Stomach (tissue), 9 donors: ENCODE measurements around the gene RPUSD4. TPM values are rescaled to one million over a fixed set of nuclear protein-coding genes. Genes with fewer than 3 reads are reported as not detected.

ENCODE experiments used
- DNase-seq, 2 donors: peaks; one replicate each; pipeline versions ENCODE4 v3.0.0 to v3.0.0-alpha.2; 2013 to 2019
- H3K27ac ChIP-seq, 5 donors: fragments of 200-600 bp in 4 of 5; sonication (generic) in 4 of 5; one replicate each; pipeline ENCODE4 v1.5.1; 2013 to 2019; ENCODE audit warnings: mild to moderate bottlenecking in 1 of 5, moderate library complexity in 1 of 5
- H3K27me3 ChIP-seq, 3 donors: fragments of 200-600 bp; sonication (generic); one replicate each; pipeline ENCODE4 v1.5.1; 2017 to 2019; ENCODE audit warnings: mixed run types in 1 of 3
- H3K36me3 ChIP-seq, 4 donors: fragments of 200-600 bp; sonication (generic); 1 replicate in 3 of 4; 2 replicates in 1 of 4; pipeline ENCODE4 v1.5.1; 2016 to 2019
- H3K4me1 ChIP-seq, 4 donors: fragments of 200-600 bp; sonication (generic); one replicate each; pipeline ENCODE4 v1.5.1; 2016 to 2019
- H3K4me3 ChIP-seq, 4 donors: fragments of 200-600 bp; sonication (generic) in 3 of 4; one replicate each; pipeline ENCODE4 v1.5.1; 2016 to 2019; ENCODE audit warnings: mild to moderate bottlenecking in 1 of 4
- H3K9me3 ChIP-seq, 4 donors: fragments of 200-600 bp; sonication (generic); one replicate each; pipeline ENCODE4 v1.5.1; 2016 to 2019
- EP300 ChIP-seq: sonication (generic); formaldehyde crosslinking; IDR thresholded peaks from one replicate; pipeline ENCODE4 v1.6.1; 2017; ENCODE audit warnings: antibody characterized with exemption
- POLR2A ChIP-seq, 4 donors: fragments of 450-650 bp; IDR thresholded peaks; one replicate each; pipeline ENCODE4 v1.6.1; 2016; ENCODE audit warnings: antibody characterized with exemption in 4 of 4, control low read depth in 2 of 4, mild to moderate bottlenecking in 1 of 4, moderate library complexity in 1 of 4
- POLR2AphosphoS5 ChIP-seq, 3 donors: sonication (generic); formaldehyde crosslinking; IDR thresholded peaks; one replicate each; pipeline ENCODE4 v1.6.1; 2016; ENCODE audit warnings: antibody characterized with exemption in 3 of 3
- WGBS, 5 donors: extraction: QIAGEN DNeasy Blood & Tissue Kit in 3 of 5; methylation state at CpG; one replicate each; pipeline versions ENCODE4 v1.1.5 to v1.1.7; 2013 to 2018; 5-methylcytosine and 5-hydroxymethylcytosine counted together
- intact Hi-C: fragments of 100-400 bp; cut with DNase I; formaldehyde crosslinking; loops from one replicate; pipeline ENCODE4 v1.15.1; 2023; ENCODE audit warnings: low total_unique reads
- polyA plus RNA-seq, 3 donors: library from polyadenylated mRNA; stranded (reverse); fragments of 200-250 nt; gene quantifications; one replicate each; pipeline ENCODE4 v1.2.3, GENCODE V29; 2013
- total RNA-seq, 5 donors: library from RNA; depleted of rRNA; stranded (reverse); fragments of >200 nt; gene quantifications; one replicate each; pipeline versions ENCODE4 v1.1.0 to v1.2.3, GENCODE V29; 2014 to 2016
- TF ChIP-seq, protein P1 (sequence below), 7 experiments: fragments of 450-650 bp in 4 of 7; fragments of 200-600 bp in 3 of 7; sonication (generic) in 3 of 7; IDR thresholded peaks; one replicate each; pipeline ENCODE4 v1.5.1; 2016 to 2019; ENCODE audit warnings: antibody characterized with exemption in 7 of 7, control low read depth in 2 of 7, mild to moderate bottlenecking in 1 of 7
- donor health status: healthy with polysubstance abuse.
- donor health status: Bipolar disorder and iron deficiency.
- donor health status: healthy.

RPUSD4 gene
- total and polyA plus RNA-seq, 8 donors: 16.8 to 63.4 (median 25.2) TPM

DNA sequence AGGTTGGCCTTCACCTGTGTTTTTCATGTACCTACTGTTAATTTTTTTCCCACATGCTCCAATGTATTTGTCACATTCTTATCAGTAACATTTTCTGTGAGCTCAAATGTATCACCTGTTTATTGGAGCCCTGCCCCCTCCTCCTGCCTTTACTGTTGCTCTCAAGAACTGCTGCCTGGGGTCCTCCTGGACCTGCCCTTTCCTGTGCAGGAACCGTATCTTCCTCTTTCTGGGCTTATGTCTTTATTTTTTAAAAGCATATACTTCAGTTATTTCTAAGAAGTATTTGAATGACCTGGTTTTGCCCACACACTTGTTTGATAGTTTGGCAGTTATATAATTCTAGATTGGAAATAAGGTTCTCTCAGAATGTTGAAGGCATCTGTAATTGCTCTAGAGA, 6.0 kb upstream of the RPUSD4 start:
- Histone ChIP-seq H3K27me3 (no peaks in the 10 kb centered on the region), H3K4me3 (no peak overlapping the region), H3K36me3 (no peaks in the 10 kb centered on the region), H3K9me3 (no peaks in the 10 kb centered on the region), H3K4me1 (peaks cover 5 to 71% (median 51%) of the 10 kb centered on the region in 4 donors), H3K27ac (peak overlapping the region in 1 of 5 donors; percentile 23)
- no peak for TF ChIP-seq POLR2A (IDR thresholded peaks at IDR 0.05)
- TF ChIP-seq, protein P1, sequence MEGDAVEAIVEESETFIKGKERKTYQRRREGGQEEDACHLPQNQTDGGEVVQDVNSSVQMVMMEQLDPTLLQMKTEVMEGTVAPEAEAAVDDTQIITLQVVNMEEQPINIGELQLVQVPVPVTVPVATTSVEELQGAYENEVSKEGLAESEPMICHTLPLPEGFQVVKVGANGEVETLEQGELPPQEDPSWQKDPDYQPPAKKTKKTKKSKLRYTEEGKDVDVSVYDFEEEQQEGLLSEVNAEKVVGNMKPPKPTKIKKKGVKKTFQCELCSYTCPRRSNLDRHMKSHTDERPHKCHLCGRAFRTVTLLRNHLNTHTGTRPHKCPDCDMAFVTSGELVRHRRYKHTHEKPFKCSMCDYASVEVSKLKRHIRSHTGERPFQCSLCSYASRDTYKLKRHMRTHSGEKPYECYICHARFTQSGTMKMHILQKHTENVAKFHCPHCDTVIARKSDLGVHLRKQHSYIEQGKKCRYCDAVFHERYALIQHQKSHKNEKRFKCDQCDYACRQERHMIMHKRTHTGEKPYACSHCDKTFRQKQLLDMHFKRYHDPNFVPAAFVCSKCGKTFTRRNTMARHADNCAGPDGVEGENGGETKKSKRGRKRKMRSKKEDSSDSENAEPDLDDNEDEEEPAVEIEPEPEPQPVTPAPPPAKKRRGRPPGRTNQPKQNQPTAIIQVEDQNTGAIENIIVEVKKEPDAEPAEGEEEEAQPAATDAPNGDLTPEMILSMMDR (IDR thresholded peaks at IDR 0.05): no peak
- no peak for TF ChIP-seq EP300
- TF ChIP-seq POLR2AphosphoS5 (IDR thresholded peaks at IDR 0.05): no peak
- no peak for DNase-seq
- WGBS, 5 donors: 34 to 61% (median 48%) methylated on average over 1 of the region's 1 CpG
- intact Hi-C loops: no loop called here

DNA sequence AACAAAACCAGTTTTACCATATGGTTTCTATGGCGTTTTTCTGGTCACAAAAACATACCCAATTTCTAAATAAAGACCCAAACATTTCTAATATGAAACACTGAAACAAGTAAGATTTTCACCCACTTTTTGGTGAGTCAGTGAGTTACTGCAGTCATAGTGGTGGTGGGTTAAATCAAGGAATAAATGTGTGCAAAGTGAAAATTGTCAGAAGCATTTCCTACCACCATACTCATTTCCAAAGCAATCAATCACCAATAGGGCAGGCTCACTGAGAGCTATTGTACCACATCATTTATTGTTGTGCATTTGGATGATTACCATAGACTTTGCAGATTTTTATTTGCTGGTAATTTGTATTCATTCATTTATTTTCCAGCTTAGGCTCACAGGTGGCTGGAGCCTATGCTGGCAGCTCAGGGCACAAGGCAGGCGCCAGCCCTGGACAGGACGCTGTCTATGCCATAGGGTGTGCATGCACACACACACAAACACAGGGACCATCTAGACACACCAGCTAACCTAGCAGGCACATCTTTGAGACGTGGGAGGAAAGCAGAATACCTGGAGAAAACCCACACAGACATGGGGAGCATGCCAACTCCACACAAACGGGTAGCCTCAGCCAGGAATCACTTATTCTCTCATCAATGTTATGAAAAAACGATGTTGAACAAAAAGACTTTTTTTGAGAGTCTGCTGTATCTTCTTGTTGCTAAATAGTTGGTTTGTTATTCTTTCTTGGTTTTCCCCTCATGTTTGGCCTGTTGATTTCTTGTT, 5.3 kb upstream of the RPUSD4 start:
- DNase-seq: no peak
- Histone ChIP-seq H3K9me3 (no peaks in the 10 kb centered on the region), H3K4me3 (no peak overlapping the region), H3K27me3 (no peaks in the 10 kb centered on the region), H3K36me3 (no peaks in the 10 kb centered on the region), H3K4me1 (peaks cover 10 to 76% (median 58%) of the 10 kb centered on the region in 4 donors), H3K27ac (peak overlapping the region in 3 of 5 donors; percentile 17 to 31 (median 23))
- 46 to 73% (median 66%) methylated on average over 6 of the region's 6 CpGs for WGBS, 5 donors
- TF ChIP-seq EP300: no peak
- TF ChIP-seq, protein P1 (IDR thresholded peaks at IDR 0.05): no peak
- intact Hi-C loops: no loop called here

DNA sequence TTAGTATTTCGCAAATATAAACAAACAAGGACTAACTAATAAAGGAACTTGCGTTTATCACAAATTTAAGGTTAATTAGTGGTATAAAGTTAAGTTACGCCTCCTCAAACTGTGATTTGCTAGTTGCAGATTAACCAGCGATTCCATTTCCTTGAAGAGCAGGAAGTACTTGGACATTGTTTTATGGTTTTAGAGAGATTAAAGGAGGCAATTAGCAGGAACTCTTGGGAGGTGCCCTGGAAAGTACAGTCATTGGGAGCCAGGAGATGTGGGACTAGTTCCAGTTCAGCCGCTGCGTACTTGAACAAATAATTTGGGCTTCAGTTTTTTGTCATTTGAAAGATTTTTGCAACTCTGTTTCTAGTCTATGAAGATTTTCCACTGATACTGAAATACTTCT, 3.4 kb upstream of the RPUSD4 start:
- DNase-seq: peak; percentile 62 to 71
- H3K4me3 ChIP-seq: peak overlapping the region in 1 of 4 donors; percentile 9

DNA sequence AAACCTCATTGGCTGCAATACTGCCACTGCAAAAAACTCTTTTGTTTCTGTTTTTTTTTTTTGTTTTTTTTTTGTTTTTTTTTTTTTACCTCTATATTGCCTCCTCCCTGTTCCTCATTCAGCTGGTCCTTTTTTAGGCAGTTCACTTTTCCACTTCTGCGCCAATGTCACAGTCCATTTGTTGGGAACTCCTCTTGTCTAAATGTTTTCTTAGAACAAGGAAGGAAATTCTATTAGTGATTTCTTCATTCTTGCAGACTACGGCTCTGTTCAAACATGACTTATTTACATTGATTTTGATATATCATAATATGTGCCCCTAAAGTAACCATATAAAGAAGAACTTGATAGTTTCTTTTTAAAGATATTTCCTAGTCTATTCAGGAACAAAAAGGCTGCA, 3.0 kb upstream of the RPUSD4 start:
- Histone ChIP-seq H3K27ac (peak overlapping the region in 4 of 5 donors; percentile 22 to 91 (median 47)), H3K4me1 (peaks cover 14 to 86% (median 69%) of the 10 kb centered on the region in 4 donors), H3K36me3 (peaks cover 0 to 8% (median 4%) of the 10 kb centered on the region in 4 donors), H3K9me3 (no peaks in the 10 kb centered on the region), H3K4me3 (peak overlapping the region in 1 of 4 donors; percentile 9), H3K27me3 (no peaks in the 10 kb centered on the region)
- peak in 1 of 2 donors; percentile 20 for DNase-seq
- intact Hi-C loops: no loop called here
- WGBS, 5 donors: 14 to 57% (median 35%) methylated on average over 2 of the region's 2 CpGs
- no peak for TF ChIP-seq EP300
- no peak for TF ChIP-seq POLR2AphosphoS5 (IDR thresholded peaks at IDR 0.05)

More for the DNA sequence above, 3.4 kb upstream of the RPUSD4 start:
- H3K27me3 ChIP-seq: no peaks in the 10 kb centered on the region
- 17 to 43% (median 25%) methylated on average over 6 of the region's 6 CpGs for WGBS, 5 donors
- H3K4me1 ChIP-seq: peaks cover 14 to 86% (median 70%) of the 10 kb centered on the region in 4 donors
- intact Hi-C loops: no loop called here
- no peak for TF ChIP-seq POLR2A (IDR thresholded peaks at IDR 0.05)
- peak in 2 of 3 donors; percentile 10 to 75 for TF ChIP-seq POLR2AphosphoS5 (IDR thresholded peaks at IDR 0.05)
- no peak for TF ChIP-seq EP300
- H3K9me3 ChIP-seq: no peaks in the 10 kb centered on the region
- peaks cover 0 to 4% (median under 1%) of the 10 kb centered on the region in 4 donors for H3K36me3 ChIP-seq
- H3K27ac ChIP-seq: peak overlapping the region in 4 of 5 donors; percentile 22 to 91 (median 47)

GRCh38 chr11:126212089-126212660, 725 bp upstream of the RPUSD4 start:
- Histone ChIP-seq H3K4me1 (peaks cover 14 to 79% (median 63%) of the 10 kb centered on the region in 4 donors), H3K27ac (peak overlapping the region; percentile 63 to 91 (median 80)), H3K4me3 (peak overlapping the region; percentile 64 to 97 (median 90)), H3K36me3 (peaks cover 5 to 31% (median 20%) of the 10 kb centered on the region in 4 donors), H3K9me3 (no peaks in the 10 kb centered on the region), H3K27me3 (no peaks in the 10 kb centered on the region)
- WGBS, 5 donors: 1 to 2% (median 1%) methylated on average over 15 of the region's 15 CpGs
- DNase-seq: no peak
- intact Hi-C loops: no loop called here
- no peak for TF ChIP-seq POLR2A (IDR thresholded peaks at IDR 0.05)
- no peak for TF ChIP-seq POLR2AphosphoS5 (IDR thresholded peaks at IDR 0.05)
- TF ChIP-seq, protein P1 (IDR thresholded peaks at IDR 0.05): no peak
- TF ChIP-seq EP300: no peak
